Epithelial cell of esophagus (primary cell): ENCODE results near the gene RSPRY1.

Source experiments
- DNase-seq: peaks from one replicate; pipeline ENCODE4 v3.0.0; 2010; ENCODE audit warnings: low read depth
- H3K4me3 ChIP-seq: 2 replicates; pipeline ENCODE4 v1.5.1; 2011; ENCODE audit warnings: mild to moderate bottlenecking, low read length, control low read depth
- TF ChIP-seq, protein P1 (sequence below): IDR thresholded peaks from 2 replicates; pipeline ENCODE4 v1.5.1; 2011; ENCODE audit warnings: low read depth, mild to moderate bottlenecking, low read length, control low read depth, inconsistent platforms; ENCODE audit not compliant: insufficient read depth; ENCODE audit errors: missing control alignments

The RSPRY1 gene

DNA sequence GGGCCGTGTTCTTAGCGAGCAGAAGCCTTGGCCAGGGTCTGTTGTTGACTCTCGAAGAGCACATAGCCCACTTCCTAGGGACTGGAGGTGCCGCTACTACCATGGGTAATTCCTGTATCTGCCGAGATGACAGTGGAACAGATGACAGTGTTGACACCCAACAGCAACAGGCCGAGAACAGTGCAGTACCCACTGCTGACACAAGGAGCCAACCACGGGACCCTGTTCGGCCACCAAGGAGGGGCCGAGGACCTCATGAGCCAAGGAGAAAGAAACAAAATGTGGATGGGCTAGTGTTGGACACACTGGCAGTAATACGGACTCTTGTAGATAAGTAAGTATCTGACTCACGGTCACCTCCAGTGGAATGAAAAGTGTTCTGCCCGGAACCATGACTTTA, 18.5 kb downstream of the RSPRY1 start:
- no peak for DNase-seq
- TF ChIP-seq, protein P1, sequence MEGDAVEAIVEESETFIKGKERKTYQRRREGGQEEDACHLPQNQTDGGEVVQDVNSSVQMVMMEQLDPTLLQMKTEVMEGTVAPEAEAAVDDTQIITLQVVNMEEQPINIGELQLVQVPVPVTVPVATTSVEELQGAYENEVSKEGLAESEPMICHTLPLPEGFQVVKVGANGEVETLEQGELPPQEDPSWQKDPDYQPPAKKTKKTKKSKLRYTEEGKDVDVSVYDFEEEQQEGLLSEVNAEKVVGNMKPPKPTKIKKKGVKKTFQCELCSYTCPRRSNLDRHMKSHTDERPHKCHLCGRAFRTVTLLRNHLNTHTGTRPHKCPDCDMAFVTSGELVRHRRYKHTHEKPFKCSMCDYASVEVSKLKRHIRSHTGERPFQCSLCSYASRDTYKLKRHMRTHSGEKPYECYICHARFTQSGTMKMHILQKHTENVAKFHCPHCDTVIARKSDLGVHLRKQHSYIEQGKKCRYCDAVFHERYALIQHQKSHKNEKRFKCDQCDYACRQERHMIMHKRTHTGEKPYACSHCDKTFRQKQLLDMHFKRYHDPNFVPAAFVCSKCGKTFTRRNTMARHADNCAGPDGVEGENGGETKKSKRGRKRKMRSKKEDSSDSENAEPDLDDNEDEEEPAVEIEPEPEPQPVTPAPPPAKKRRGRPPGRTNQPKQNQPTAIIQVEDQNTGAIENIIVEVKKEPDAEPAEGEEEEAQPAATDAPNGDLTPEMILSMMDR: peak; percentile 12
- no peak overlapping the region for H3K4me3 ChIP-seq

DNA sequence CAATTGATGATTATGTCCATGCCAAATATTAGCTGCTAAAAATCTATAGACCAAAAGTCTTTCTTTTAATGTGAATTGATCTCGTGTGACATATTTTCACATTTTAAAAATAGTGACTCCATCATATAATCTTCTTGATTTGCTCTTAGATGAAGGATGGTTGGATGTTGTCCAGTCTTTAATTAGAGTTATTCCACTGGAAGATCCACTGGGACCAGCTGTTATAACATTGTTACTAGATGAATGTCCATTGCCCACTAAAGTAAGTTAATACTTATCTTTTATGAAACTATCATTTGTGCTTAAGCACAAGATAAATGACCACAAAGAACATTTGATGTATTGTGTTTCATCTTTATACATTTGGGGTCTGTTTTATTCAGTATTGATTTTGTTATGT, 22.8 kb downstream of the RSPRY1 start:
- TF ChIP-seq, protein P1: no peak
- H3K4me3 ChIP-seq: no peak overlapping the region
- DNase-seq: no peak

DNA sequence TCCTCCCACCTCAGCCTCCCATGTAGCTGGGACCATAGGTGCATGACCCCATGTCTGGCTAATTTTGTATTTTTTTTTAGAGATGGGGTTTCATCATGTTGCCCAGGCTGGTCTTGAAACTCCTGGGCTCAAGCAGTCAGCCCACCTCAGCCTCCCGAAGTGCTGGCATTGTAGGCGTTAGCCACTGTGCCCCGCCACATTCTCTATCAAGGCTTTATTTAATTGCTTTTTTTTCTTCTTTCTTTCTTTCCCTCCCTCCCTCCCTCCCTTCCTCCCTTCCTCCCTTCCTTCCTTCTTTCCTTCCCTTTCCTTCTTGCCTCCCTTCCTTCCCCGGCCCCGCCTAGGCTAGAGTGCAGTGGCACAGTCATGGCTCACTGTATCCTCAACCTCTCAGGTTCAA, 23.7 kb downstream of the RSPRY1 start:
- DNase-seq: no peak
- H3K4me3 ChIP-seq: no peak overlapping the region
- TF ChIP-seq, protein P1: no peak

DNA sequence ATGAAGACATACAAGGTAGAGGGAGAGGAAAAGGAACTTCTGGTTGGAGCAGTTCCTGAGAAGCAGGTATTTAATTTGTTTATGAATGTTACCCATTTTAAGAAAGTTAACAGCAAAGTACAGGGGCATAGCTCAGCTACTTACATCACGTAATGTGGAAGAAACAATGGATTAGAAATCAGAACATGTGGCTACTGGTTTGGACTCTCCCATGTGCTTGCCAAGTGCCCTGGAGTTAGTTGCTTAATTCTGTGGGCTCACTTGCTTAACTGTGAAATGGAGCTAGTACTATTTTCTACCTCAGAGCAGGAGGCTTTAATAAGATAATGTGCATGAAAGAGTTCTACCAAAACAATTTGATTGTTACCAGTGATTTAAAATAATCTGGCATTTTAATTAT, 27.3 kb downstream of the RSPRY1 start:
- DNase-seq: peak; percentile 94
- H3K4me3 ChIP-seq: no peak overlapping the region
- TF ChIP-seq, protein P1: no peak

DNA sequence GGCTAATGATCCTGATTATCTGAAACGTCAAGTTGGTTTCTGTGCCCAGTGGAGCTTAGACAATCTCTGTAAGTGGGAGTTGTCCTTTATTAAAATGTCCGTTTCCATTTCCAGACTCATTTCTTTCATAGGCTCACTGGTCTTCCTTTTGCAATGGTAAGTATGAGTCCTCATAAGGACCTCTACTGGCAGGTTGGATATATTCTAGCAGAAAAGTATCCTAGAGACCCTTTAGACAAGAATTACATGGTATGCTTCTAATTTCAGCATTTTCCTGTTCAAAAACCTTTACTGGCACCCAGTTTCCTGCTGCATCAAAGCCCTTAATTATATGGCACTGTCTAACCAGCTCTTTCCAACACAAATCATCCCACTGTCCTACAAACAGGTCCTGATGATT, 30.8 kb downstream of the RSPRY1 start:
- no peak for DNase-seq
- no peak overlapping the region for H3K4me3 ChIP-seq
- TF ChIP-seq, protein P1: no peak

DNA sequence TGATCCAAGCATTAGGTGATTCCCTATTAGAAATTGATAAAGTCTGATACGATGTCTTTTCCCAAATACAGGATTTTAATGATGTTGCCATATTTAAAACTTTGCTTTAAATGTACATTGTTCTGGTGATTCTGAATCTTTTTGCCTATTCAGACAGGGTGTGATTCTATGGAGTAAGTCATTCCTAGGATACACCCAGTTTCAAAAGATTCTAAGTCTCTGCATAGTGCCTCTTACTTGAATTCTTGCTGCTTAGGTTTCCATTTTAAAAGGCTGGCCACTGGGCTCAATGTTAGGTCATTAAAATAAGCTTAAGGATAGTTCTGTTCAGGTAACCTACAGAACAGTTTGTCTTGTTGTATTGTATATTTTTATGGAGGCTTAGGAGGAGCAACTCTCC, 36.9 kb downstream of the RSPRY1 start:
- DNase-seq: no peak
- TF ChIP-seq, protein P1: no peak
- no peak overlapping the region for H3K4me3 ChIP-seq

DNA sequence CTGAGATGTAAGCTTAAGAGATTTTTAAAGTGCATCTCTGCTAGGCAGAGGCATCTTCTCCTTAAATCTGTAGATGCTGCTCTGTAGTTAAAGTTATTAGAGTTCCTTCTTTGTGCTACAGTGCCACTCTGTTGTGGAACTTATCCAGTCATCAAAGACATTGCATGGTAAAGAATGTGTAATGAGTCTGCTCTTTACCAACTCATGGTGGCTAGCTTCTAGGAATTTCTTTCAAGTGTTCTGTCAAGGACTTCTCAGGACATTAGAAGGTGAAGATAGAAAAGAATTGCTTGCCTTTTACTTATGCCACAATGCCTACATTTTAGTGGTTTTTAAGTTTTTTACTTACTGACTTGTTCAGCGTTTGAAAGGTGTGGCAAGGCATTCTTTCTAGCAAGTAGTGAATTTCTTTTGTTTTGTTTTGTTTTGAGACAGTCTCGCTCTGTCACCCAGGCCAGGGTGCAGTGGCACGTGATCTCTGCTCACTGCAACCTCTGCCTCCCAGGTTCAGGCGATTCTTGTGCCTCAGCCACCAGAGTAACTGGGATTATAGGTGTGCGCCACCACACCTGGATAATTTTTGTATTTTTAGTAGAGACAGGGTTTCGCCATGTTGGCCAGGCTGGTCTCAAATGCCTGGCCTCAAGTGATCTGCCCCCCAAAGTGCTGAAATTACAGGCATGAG, 38.7 kb downstream of the RSPRY1 start:
- no peak for DNase-seq
- H3K4me3 ChIP-seq: no peak overlapping the region
- TF ChIP-seq, protein P1: no peak
